Sigmoid colon (tissue), 4 donors: ENCODE measurements around the gene CUX1.

ENCODE experiments used
- EP300 ChIP-seq, 4 donors: sonication (generic); formaldehyde crosslinking; IDR thresholded peaks; one replicate each; pipeline ENCODE4 v1.6.1; 2017; ENCODE audit warnings: antibody characterized with exemption in 4 of 4
- POLR2A ChIP-seq, 2 donors: fragments of 450-650 bp; IDR thresholded peaks; one replicate each; pipeline ENCODE4 v1.6.1; 2016; ENCODE audit warnings: antibody characterized with exemption in 2 of 2, mild to moderate bottlenecking in 2 of 2, moderate library complexity in 2 of 2
- TF ChIP-seq, protein P1 (sequence below), 4 experiments: fragments of 450-650 bp in 3 of 4; fragments of 200-600 bp in 1 of 4; IDR thresholded peaks; one replicate each; pipeline ENCODE4 v1.5.1; 2016 to 2019; ENCODE audit warnings: antibody characterized with exemption in 4 of 4, mild to moderate bottlenecking in 3 of 4, moderate library complexity in 2 of 4

DNA sequence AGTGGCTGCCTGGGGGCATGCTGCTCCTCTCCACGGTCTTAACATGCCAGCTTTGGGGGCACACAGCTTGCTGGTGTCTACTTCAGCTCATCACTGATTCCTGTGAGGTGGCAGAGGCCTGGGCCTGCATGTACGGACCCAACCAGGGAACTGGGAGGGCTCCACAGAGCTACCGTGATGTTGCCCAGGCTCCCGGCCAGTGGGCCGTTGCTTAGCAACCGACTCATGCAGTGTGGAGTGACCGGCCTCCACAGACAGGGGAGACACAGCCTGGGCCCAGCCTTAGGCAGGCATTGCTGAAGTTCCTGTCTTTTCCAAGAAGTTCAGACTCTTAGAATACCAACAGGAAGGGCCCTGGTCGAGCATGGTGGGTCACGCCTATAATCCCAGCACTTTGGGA, 443.4 kb downstream of the CUX1 start:
- TF ChIP-seq, protein P1, sequence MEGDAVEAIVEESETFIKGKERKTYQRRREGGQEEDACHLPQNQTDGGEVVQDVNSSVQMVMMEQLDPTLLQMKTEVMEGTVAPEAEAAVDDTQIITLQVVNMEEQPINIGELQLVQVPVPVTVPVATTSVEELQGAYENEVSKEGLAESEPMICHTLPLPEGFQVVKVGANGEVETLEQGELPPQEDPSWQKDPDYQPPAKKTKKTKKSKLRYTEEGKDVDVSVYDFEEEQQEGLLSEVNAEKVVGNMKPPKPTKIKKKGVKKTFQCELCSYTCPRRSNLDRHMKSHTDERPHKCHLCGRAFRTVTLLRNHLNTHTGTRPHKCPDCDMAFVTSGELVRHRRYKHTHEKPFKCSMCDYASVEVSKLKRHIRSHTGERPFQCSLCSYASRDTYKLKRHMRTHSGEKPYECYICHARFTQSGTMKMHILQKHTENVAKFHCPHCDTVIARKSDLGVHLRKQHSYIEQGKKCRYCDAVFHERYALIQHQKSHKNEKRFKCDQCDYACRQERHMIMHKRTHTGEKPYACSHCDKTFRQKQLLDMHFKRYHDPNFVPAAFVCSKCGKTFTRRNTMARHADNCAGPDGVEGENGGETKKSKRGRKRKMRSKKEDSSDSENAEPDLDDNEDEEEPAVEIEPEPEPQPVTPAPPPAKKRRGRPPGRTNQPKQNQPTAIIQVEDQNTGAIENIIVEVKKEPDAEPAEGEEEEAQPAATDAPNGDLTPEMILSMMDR (IDR thresholded peaks at IDR 0.05), result no peak
- TF ChIP-seq POLR2A (IDR thresholded peaks at IDR 0.05), result no peak
- no peak for TF ChIP-seq EP300 (IDR thresholded peaks at IDR 0.05)
